HG03097 (cell line): ENCODE results near the gene PID1.

ENCODE experiments used
- ATAC-seq: cut with Tn5 transposase; IDR thresholded peaks from one replicate; pipeline ENCODE4 v1.9.1; 2021; ENCODE audit not compliant: unreplicated experiment, low FRiP score

Gene PID1, protein sequence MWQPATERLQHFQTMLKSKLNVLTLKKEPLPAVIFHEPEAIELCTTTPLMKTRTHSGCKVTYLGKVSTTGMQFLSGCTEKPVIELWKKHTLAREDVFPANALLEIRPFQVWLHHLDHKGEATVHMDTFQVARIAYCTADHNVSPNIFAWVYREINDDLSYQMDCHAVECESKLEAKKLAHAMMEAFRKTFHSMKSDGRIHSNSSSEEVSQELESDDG

DNA sequence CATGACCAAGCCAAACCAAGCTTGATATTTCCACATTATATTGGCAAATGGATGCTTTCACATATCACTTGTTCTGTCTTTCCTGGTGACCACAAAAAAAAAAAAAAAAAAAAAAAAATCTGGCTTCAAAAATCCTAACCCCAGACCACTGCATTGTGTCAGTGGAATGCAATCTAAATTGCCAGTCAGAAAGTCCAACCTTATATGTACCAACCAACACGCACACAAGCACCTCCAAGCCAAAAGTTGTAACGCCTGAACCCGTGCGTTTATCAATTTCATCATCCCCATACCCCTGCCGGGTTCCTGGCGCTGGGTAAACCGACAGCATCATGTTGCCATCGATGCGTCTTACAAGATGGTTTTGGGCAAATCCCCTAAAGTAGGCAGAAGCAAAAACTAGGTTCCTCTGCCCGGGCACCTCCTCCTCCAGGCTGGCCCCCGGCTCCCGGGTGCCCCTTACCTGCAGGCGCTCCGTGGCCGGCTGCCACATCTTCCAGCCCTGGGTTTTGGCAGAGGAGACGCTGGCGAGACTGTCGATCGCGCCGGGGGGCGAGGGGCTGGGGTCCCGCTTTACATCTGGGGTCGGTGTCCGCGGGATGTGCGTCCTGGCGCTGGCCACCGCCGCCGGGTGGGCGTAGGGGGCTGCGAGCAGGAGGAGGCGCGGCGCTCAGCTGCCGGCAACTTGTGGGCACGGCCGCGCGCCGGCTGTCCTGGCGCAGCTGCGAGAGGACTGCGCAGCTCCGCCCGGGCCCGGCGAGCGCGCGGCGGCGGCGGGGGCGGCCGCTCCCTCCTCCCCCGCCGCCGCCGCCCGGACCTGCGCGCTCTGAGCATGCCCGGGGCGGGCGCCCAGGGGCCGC, at the start of gene PID1:
TSS of gene PID1 (minus strand) at position 737 of the 860 bp plus-strand sequence. CDS start at position 493, 244 bp downstream.
- no peak for ATAC-seq

DNA sequence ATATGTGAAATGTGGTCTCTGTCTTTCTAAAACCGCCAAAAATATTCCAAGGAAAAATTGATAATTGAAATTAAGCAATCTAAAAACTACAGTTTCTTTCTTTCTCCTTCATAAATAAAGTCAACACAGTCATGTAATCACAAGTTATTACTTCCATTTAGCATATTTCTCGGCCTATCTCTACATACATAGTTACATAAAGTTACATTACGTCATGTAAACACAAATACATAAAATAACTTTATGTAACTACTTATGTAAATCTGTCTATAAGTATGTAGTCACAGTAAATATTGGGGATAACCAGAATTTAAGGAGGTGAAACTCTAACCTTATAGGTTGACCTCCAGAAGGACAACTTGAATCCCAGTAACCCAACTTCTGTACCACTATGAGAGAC, 48.5 kb upstream of the PID1 start:
- no peak for ATAC-seq

DNA sequence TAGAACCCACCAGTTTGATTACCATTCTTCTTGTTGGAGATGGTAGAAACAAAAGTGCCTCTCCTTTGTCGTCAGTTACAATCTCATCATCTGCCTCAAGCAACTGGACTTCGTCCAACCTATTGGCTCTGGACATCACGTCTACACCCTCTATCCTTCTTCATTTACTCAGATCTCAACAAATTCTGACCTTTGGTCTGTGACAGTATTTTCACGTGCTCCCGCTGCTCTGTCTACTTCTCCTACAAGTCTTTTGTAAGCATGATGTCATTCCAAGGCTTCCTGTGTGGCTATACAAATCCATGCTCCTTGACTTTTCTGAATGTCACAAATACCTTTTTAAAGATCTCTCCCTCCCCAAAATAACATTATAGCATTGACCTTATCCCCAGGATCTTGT, 43.0 kb upstream of the PID1 start:
- no peak for ATAC-seq

DNA sequence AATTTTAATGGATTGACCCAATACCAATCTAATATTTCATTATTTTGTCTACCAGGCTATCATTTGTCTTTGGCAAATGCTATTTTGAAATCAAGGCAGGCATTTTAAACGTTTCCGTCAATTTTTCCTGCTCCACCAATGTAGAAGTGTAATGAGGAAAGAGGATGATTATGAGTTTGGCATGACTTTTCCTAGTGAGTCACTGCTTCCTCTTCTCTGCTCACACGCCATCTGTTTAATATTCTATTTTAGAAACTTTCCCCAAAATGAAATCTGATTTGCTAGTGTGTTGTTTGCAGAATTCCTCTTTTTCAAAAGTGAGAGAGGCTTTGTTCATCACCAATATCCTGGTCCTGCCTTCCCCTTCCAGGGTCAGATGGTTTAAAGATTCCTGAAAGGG, 42.5 kb upstream of the PID1 start:
- no peak for ATAC-seq

DNA sequence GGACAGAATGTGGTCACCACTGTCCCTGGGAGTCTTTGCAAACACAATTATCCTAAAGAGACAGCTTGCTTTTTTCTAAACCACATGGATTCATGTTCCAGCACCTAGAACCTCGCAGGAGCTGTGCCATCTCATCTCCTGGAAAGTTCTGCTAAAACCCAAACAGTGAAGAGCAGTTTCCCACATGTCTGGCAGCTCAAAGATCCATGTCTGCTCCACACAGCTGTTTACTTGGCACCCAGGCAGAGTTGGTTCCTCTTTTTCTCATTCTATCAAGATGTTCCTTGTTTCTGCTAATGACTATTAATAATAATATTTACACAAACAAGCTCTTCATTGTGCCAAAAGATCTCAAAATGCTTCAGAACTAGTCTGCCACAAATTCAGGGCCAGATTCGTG, 30.1 kb upstream of the PID1 start:
- no peak for ATAC-seq

DNA sequence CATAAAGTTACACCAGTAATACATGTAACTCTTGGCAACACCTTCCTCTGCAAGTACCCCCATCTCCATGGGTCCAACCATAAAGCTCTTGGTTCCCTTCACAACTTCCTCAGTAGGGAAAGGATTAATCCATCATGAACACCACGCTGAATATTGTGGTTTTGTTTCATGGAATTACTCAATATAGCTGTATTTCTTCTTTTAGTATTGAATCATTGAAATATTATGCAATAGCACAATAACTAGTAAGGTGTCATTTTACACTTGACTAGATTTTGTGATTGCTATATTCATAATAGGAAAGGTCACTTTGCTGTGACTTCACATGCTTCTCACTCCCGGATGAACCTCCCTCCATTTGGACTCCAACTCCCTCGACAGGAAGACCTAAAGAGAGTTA, 29.7 kb upstream of the PID1 start:
- ATAC-seq, result no peak

DNA sequence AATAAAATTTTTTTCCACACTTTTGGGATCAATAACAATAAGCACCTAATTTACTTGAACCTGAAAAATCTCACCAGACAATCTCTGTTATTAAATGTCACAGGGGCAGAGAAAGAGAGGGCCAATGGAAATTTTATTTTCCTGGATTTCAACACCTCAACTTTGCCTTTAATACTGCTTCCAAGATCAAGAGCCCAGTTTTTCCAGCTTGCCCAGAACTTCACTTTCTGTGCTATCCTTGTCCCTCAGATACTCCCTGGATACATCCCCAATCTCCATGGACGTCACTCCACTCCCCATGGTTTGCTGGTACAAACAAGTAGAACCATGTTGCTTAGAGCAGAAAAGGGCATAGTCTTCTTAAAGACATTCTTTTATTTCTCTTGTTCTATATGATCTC, 29.3 kb upstream of the PID1 start:
- no peak for ATAC-seq

DNA sequence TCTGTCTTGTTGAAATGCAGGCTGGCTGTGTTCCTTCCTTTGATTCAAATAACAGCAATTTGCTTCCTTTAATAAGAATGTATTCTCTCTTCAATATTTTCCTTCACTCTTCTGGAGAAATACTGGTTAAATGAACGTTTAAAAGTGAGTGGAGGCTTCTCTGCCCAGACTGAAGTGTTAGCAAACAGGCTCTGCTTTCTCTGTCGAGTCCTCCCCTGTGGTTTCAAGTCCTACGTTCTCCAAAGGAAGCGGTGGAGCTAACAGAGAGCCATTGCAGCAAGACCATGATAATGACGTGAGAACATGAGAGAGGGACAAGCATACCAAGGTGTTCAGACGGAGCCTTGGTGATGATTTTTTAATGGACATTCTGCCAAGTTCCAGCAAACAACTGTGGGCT, 26.2 kb upstream of the PID1 start:
- no peak for ATAC-seq

DNA sequence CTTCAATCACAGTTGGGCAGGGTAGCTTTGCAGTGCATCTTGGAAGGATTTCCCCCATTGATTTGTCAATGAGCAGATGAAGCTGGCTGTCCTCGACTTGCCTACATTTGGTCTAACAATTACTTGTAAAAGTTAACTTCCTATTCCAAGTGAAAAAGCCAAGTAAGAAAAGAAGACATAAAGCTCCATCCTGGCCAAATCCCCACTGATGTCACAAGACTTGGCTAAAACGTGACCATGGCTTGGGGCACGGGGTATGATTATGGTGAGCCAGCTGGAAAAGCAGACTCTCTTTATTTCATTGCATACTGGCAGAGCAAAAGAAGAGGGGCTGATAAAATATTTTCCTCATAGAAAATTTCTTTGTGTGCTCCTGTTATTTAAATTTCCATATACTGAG, 25.4 kb upstream of the PID1 start:
- no peak for ATAC-seq

DNA sequence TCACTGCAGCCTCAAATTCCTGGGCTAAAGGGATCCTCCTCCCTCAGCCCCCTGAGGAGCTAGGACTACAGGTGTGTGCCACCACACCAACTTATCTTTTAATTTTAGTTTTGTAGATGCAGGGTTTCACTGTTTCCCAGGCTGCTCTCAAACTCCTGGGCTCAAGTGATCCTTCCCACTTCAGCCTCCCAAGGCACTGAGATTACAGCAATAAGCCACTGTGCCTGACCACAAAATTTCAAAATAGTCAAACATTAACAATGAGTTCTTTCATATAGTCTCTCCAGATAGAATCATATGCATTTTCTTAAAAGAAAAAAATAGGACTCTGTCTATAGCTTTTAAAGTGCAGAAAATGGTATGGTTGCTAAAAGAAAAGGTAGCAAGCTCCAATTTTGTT, 24.9 kb upstream of the PID1 start:
- no peak for ATAC-seq

DNA sequence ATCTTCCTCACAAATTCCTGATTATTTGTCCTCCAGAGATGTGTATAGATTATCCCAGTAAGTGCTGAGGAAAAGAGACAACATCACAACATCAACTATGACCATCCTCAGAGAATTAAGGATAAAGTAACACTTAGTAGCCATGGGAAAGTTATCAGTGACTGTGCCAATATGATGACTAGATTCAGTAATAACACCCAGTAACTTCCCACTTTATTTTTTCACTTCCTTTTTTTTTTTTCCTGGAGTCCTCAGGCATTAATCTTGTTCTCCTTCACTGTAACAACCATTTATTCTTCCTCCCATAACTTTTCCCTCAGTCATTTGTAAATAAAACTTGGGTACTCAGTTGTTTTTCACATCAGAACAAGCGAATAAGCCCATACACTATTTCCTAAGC, 16.7 kb upstream of the PID1 start:
- ATAC-seq, result no peak

DNA sequence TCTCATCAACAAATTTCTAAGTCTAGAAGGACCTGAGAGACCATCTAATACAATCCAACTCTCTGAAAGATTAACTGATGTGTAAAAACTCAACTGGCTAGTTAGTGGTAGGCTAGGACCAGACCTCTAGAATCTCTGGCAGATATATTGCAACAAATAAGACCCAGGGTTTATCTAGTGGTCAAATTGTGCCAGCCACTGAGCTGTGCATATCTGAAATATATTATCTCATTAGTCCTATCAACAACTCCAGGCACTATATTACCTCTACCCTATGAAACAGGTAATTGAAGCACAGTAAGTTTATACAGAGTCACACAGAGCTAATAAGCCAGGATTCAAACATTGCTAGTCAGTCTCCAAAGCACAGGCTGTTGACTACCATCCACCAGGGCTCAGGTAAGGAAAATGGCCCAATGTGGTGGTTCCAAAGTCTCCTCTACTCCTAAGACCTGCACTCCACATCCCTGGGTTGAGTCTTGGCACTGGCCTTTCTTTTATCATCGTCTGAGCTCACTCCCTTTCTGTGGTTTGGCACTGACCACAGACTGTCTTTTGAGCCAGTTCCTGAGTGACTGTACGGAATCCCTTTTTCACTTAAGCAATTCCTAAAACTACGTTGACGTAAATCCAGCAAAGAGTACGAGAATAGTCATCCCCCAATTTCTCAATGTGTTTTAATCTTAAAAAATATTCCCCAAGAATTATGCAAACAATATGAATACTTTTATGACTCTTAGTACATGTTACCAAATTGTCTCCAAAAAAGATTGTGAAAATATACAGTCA, 11.9 kb upstream of the PID1 start:
- no peak for ATAC-seq

DNA sequence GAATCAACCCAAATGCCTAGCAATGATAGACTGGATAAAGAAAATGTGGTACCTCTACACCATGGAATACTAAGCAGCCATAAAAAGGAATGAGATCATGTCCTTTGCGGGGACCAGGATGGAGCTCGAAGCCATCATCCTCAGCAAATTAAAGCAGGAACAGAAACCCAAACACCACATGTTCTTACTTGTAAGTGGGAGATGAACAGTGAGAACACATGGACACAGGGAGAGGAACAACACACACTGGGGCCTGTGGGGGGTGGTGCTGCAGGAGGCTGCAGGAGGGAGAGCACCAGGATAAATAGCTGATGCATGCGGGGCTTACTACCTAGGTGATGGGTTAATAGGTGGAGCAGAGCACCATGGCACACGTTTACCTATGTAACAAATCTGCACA, 8.4 kb upstream of the PID1 start:
- no peak for ATAC-seq

DNA sequence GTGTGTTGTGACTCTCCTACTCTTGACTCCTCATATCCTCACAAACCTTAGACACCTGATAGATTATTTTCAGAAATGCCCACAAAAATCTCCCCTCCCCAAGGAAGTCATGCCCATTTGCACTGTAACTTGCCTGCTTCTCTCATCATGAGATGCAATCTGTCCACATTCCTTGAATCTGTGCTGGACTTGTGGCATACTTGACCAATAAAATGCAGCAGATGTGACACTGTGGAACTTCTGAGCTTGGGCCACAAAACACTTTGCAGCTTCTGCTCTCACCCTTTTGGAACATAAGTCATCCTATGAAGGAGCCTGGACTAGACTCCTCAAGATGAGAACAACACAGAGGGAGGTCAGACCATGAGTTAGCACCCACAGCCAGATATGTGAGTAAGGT, 4.4 kb upstream of the PID1 start:
- no peak for ATAC-seq

DNA sequence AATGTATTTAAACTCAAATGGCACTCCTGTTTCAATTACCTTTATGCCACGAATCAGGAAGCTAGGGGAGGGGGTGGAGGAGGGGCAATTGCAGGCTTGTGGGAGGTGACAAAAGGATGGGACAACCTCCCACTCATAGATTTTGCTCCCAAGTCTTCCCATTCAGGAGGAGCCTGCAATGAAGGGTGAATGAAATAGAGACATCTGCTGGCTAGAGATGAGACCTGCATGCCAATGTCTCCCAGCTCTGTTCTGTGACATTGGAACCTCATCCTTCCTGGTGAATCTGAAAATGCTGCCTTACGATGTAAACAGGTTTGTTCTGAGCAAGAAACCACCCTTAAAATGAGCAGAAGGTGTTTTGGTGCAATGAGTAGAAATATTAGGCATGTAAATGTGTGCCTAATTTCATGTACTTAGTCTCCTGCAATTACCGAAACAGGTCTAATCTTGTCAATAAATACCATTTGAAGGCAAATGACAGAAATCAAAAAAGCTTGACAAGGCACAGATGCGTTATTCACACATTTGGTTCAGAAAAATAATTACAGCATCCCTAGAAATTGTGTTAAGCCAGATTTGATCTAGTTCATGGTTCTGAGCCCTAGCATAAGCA, 2.7 kb upstream of the PID1 start:
- no peak for ATAC-seq

DNA sequence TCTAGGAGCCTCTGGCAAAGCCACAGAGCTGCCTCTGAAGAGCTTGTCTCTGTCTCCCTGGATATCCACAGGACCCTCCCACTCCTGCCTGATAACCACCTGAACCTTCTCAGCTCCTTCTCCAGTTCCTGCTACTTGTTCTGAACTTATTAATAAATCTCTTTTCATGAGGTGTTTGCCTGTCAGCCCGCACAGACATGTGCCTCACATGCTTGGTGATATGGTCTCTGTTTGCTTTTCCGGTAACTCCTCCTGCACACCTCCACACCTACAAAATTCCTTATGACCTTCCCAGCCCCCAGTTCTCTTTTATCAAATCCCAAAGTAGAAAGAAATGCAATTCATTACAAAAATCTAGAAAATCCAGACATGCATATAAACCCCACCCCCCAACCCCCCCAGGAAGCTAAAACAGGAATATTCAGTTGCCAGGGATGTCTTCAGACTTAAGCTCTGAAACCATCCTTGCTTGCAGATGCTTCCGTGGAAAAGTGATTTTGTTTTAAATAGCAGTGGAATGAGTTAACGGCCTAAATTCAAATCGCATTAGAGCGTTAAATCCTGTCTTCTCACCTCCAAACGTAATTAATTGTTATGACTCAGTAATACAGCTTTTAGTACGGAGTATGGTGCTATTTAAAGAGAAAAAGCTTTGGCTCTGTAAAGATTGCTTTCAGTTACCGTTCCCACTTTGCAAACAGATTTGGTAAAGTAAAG, 2.1 kb upstream of the PID1 start:
- no peak for ATAC-seq

DNA sequence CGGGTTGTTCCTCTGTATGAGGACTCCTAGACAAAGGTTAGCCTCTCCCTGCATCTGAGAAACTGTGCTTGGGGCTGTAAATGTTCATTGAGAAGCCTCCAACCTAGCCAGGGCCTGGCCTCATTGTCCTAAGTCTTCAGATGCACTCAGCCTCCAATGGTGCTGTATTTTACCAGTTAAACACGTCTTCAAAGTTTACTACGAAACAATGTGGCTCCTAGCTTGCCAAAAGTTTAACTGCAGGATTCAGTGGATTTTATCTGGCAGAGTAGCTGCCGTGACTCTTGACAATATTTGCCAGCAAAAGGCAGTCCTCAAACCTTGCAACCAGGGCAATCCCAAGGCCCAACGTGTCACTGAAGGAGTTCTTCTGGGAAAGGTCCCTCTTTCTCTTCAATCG, 1.1 kb downstream of the PID1 start:
- no peak for ATAC-seq

DNA sequence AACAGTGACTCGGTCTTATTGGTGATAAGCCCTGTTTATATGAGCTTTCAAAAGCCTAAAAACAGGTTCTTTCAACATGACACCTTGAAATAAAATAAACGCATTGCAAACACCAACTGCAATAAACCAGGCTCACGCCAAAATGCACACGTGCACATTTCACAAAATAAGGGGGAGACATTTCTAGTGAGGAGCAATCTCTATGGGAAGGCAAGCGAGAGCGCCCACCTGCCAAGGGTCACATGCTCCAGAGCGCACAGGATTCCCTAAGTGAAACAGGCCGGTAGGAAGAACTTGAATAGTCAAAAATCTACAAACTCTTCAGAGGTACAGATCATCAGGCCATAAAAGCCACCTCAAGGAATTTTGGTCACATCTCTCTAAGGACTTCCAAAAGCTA, 1.9 kb downstream of the PID1 start:
- ATAC-seq, result no peak

DNA sequence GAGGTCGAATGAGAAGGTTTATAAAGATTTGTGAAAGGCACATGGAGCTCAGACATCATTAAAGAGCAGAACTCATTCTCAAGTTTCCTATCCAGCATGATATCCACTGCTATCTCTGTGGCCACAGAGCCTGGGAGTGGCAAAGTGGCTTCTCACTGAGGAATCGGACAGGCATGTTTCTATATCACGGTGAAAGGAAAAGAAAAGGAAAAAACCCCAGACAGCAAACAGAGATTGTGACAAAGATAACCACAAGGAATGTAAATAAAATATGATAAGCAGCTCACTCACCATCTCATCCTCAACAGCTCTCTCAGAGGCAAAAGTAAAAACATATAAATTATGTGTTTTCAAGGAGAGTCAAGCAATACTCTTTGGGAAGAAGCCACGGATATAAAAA, 2.5 kb downstream of the PID1 start:
- ATAC-seq, result no peak

DNA sequence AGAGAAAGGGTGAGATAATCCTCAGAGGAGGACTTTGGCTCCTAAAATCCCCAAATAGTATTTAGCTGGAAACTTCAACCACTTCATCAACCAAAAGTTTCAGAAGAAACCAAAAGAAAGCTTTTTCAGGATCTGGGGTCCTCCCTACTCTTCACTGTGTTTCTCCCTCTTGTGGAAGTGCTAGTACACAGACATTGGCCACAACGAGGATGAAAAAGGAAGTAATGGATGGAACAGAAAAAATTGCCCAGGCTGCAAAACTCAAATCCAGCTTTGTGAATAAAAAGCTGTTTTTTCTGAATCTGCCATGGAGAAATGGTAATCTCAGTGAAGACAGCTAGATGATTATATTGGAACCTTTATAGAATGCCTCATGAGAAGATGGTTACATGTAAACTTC, 4.0 kb downstream of the PID1 start:
- no peak for ATAC-seq

DNA sequence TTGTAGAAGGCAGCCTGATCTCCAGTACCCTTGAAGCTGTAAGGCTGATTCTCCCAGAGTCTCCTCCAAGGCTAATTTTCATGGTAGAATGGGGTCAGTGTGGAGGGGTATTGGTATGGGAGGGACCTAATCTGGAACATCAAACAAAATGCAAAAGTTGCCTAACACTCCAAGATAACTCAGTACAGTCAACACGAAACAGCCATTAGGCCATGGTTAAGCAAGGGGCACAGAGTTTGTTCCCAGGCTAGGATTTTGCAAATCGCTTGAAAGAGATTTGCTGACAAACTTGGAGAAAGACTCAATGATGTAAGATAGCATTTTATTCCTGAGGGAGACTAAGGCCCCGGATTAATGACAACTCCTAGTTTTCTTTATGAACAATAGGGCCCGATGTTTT, 5.4 kb downstream of the PID1 start:
- no peak for ATAC-seq
